MM.1S (cell line): ENCODE results near the gene ARID2.

Source experiments
- EZH2 ChIP-seq: fragments of 300-600 bp; sonication (generic); optimal IDR thresholded peaks from 2 replicates; pipeline ENCODE3; 2017; ENCODE audit warnings: low read depth, mild to moderate bottlenecking, antibody characterized with exemption, low read length, mixed read lengths
- EZH2phosphoT487 ChIP-seq: fragments of 300-600 bp; sonication (generic); IDR thresholded peaks from 2 replicates; pipeline ENCODE4 v1.6.1; 2018; ENCODE audit warnings: antibody characterized with exemption, low read length
- TF ChIP-seq, protein P1 (sequence below): fragments of 300-600 bp; sonication (generic); IDR thresholded peaks from 2 replicates; pipeline ENCODE4 v1.5.1; 2016; ENCODE audit warnings: antibody characterized with exemption, low read length, mixed read lengths

DNA sequence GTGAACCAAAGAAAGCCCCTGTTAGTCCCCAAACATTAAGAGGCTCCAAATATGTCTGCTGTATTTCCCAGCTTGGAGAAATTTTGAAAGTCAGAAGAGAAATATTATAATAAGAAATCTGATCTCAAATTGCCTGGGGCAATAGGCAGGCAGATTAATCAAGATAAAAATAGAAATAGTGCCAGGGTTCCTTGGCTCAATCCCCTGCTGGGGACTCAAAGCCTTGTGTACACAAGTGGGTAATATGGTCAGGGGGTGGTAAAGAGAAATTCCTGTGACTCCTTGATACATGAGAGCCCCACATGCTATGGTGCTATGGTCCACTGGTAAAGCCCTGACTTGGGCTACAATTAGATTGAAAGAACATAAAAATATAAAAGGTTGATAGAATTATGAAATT lies 41.3 kb upstream of the ARID2 start:
- TF ChIP-seq, protein P1, sequence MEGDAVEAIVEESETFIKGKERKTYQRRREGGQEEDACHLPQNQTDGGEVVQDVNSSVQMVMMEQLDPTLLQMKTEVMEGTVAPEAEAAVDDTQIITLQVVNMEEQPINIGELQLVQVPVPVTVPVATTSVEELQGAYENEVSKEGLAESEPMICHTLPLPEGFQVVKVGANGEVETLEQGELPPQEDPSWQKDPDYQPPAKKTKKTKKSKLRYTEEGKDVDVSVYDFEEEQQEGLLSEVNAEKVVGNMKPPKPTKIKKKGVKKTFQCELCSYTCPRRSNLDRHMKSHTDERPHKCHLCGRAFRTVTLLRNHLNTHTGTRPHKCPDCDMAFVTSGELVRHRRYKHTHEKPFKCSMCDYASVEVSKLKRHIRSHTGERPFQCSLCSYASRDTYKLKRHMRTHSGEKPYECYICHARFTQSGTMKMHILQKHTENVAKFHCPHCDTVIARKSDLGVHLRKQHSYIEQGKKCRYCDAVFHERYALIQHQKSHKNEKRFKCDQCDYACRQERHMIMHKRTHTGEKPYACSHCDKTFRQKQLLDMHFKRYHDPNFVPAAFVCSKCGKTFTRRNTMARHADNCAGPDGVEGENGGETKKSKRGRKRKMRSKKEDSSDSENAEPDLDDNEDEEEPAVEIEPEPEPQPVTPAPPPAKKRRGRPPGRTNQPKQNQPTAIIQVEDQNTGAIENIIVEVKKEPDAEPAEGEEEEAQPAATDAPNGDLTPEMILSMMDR: no peak
- TF ChIP-seq EZH2phosphoT487 (no peak), EZH2 (no peak)
